Left renal pelvis (tissue), 4 donors: ENCODE measurements around the gene NCOA4. TPM values are rescaled to one million over a fixed set of nuclear protein-coding genes. Genes with fewer than 3 reads are reported as not detected.
"Not testable (repeated sequence)": the region's sequence is repeated elsewhere in the genome, so short reads cannot be mapped to it uniquely, and the experiment has no call there.

Source experiments
- DNase-seq, 4 donors: peaks; one replicate each; pipeline ENCODE4 v3.0.0-alpha.2; 2013; ENCODE audit warnings: low read depth in 4 of 4, low spot score in 3 of 4
- polyA plus RNA-seq, 4 donors: library from polyadenylated mRNA; unstranded; fragments of 120-200 nt; gene quantifications; one replicate each; pipeline ENCODE4 v1.2.1, GENCODE V29; 2013; ENCODE audit not compliant: insufficient read length in 4 of 4

Gene NCOA4
- polyA plus RNA-seq, 4 donors: 191 to 240 (median 214) TPM

DNA sequence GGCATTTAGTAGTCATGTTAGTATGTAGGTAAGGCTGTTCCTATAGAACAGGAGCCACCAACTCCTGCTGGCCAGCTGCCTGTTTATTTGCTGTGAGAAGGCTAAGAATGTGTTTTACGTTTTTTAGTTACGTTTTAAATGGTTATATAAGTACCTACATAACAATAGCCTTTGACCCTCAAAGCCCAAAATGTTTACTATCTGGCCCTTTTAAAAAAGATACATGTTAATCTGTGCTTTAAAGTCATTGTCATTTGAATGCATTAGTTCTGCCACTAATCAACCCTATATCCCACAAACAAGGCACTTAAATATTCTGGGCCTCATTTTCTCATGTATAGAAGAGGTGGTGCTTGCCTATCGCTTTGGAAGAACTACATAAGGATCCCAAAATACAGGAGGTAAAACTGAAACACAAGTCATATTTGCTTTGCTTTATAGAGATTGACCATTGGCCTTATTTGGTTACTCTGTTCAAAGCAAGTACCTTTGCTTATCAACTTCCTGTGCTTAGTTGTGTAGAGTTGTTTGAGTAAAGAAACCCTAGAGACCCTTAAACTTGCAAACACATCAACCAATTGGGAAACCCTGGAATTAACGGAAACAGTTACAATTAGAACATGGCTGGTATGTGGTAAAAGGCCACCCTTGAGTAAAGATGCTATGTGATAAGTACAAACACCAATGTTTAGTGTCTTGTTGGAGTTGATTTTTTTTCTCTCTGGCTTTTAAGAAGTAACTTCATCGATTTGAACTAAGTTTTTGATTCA lies 32.2 kb downstream of the NCOA4 start:
- no peak for DNase-seq

DNA sequence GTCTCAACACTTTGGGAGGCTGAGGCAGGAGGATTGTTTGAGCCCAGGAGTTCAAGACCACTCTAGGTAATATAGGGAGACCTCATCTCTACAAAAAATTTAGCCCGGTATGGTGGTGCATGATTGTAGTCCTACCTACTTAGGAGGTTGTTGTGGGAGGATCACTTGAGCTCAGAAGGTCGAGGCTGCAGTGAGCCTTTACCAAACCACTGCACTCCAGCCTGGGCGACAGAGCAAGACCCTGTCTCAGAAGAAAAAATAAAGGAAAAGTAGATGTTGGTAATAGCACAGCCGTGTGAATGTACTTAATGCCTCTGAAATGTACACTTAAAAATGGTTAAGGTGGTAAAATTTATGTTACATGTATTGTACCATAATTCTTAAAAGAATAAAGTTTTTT lies 32.9 kb downstream of the NCOA4 start:
- DNase-seq: no peak

DNA sequence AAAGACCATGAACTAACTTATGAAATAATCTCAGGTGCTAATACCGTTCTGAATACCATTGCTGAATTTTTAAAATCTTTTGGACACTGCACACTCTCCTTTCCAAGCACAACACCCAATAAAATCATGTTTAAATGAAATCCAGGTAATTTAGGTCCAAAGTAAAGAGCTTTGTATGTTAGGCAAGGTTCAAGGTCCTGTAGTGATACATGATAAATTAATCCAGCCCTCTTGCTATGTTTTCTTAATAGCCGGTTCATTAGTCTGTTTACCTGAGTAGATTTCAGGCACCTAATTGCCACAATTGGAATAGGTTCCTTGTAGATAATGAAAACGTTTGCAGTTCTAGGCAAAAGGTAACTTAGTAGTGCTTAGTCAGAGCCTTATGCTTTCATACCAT lies 44.8 kb downstream of the NCOA4 start:
- not testable (repeated sequence) for DNase-seq

DNA sequence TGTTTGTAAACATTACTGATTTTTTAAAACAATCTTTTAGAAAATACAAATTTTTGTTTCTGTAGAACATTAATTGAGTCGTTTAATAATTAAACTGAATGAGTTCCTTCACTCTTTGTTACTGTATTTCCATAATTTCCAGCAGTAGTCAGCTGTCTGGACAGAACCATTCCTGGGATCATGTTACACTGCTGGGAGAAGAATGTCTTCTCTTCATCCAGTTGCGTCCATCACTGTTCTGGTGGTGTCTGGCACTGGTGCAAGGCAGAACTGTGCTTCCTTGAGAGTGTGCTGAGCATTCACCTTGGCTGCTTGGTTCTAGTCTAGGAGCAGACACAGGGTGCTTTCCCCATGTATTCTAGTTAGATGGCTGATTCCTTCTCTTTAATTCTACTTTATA lies 46.0 kb downstream of the NCOA4 start:
- DNase-seq: not testable (repeated sequence)

DNA sequence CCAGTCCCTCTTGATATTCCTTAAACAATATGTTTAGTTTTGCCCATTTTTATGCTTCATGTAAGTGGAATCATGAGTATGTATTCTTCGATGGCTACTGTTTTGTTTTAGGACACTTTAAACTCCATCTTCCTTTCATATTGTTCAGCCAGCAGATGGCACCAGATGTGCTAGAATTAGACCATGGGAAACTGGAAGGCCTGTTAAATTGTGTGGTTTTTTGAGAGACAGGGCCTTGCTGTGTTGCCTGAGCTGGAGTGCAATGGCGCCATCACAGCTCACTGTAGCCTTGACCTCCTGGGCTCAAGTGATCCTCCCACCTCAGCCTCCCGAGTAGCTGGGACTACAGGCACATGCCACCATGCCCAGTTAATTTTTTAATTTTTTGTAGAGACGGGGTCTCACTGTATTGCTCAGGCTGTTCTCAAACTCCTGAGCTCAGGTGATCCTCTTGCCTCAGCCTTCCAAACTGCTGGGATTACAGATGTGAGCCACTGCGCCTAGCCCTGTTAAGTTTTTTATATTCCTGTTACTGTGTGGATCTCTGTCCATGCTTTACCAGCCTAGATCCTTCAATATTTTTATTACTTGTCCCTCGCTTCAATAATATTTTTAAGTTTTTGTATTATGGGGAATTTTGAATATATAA lies 46.8 kb downstream of the NCOA4 start:
- DNase-seq: peak in 2 of 4 donors; percentile 8 to 17

DNA sequence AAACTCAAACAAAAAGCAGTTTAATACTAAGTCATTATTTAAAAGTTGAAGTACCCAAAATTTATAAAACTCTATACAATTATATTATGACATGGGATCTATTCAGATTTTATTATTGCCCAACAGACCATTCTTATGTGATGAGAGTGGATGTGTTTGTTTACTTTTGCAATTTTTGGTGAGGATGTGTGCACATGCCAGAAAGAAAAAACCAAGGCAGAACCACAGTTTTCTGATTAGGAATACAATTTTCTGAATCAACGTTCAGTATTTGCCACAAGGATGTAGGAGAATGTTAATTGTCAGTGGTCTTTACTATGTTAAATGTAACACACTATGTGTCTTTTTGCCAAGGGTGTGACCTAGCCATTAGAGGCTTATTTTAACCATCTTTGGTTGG lies 49.1 kb downstream of the NCOA4 start:
- DNase-seq: not testable (repeated sequence)

DNA sequence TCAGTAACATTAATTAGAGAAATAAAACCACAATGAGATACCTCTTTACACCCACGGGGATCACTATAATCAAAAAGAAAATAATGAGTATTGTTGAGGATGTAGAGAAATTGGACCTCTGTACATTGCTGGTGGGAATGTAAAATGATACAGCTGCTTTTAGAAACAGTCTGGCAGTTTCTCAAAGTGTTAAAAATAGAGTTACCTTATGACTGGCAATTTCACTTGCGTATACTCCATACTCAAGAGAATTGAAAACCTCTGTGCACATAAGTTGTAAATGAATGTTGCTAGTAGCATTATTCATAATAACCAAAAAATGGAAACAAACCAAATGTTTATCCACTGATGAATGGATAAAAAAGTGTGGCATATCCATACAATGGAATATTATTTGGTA lies 51.9 kb downstream of the NCOA4 start:
- not testable (repeated sequence) for DNase-seq

DNA sequence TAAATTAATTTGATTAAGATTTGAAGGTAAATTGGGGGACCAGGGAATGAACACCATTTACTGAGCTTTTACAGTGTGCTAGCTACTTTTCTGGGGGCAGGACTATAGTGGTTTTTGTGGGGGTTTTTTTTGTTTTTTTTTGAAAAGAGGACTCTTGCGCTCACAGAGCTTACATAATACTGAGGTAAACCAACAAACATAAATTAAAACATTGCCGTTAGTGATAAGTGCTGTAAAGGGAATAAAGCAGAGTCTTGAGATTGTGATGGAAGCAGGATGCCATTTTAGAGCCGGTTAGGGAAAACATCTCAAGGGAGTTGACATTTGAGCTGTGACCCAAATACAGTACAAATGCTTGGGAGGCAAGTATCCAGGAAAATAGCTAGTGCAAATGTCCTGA lies 56.4 kb downstream of the NCOA4 start:
- not testable (repeated sequence) for DNase-seq

DNA sequence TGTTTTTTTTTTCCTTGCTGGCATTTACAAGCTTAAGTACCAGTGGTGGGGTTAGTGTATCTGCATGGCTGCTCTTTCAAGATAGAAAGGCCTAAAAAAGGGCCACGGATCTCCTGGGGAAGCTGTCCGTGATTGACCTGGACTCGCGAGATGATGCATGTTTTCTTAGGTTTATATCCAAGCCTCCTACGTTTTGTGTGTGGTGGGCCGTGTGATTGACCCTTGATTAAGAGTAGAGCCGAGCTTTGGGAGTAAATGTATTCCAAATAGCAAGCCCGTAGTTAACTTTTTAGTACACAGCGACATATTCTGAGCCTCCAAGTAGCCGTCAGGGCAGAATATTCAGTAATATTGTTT lies 57.6 kb downstream of the NCOA4 start:
- DNase-seq: not testable (repeated sequence)

DNA sequence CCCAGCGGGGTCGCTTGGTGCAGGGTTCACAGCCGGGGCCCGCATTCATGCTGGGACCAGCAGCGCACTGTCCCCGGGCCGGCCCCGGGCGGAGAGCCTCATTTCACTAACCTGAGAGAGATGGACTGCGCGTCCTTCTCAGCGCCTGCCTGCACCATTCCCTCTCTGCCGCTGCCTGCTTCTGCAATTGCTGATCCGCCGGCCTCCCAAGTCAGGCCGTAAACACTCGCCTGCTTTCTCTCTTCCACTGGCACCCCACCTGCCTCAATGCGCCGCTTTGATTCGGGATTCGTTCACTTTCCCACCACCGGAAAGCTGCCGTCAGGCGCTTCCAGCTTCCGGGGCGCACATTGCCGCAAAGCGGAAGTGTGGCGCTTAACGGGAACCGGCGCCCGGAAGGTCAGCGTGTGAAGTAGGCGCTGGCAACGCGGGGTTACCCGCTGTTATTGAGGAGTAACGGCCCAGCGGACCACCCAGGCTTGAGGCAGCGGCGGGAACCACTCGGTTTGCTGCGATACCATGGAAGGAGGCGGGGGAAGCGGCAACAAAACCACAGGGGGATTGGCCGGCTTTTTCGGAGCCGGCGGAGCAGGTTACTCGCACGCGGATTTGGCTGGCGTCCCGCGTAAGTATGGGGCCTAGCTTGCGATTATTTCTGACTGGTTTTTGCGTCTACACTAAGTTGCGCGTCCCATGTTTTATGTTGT lies 58.2 kb downstream of the NCOA4 start, which contains the start of gene TIMM23:
Gene TIMM23, plus strand, starts transcription at position 384 of the 707 bp plus-strand sequence. Its CDS starts 136 bp downstream, at position 520.
- DNase-seq: peak; percentile 47 to 73 (median 66)

DNA sequence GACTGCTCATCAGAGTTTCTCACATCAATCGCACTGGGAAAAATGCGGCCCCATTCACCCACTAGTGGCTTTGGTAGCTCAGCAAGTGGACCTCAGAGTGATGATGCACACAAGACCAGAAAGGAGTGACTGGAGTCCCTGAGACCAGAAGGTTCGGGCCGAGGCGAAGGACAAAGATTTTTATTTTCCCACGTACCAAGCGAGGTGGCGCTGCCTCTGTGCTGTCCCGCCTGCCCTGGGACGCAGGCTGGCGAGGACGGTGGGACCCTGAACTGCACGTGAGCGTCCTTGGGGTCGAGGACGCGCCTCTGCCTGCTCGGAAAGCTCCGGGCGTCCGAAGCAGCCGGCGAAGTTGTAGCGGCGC lies 58.7 kb downstream of the NCOA4 start:
- not testable (repeated sequence) for DNase-seq

DNA sequence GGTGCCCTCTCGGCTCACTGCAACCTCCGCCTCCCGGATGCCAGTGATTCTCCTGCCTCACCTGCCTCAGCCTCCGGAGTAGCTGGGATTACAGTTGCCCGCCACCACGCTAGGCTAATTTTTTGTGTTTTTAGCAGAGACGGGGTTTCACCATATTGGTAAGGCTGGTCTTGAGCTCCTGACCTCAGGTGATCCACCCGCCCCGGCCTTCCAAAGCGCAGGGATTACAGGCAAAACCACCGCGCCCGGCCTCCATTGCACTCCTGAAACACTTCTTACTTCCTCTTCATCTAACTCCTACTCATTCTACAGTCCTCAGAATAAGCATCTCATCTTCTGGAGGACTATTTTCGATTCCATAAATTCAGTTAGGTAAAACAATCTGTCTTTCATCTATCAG lies 59.4 kb downstream of the NCOA4 start:
- DNase-seq: not testable (repeated sequence)

DNA sequence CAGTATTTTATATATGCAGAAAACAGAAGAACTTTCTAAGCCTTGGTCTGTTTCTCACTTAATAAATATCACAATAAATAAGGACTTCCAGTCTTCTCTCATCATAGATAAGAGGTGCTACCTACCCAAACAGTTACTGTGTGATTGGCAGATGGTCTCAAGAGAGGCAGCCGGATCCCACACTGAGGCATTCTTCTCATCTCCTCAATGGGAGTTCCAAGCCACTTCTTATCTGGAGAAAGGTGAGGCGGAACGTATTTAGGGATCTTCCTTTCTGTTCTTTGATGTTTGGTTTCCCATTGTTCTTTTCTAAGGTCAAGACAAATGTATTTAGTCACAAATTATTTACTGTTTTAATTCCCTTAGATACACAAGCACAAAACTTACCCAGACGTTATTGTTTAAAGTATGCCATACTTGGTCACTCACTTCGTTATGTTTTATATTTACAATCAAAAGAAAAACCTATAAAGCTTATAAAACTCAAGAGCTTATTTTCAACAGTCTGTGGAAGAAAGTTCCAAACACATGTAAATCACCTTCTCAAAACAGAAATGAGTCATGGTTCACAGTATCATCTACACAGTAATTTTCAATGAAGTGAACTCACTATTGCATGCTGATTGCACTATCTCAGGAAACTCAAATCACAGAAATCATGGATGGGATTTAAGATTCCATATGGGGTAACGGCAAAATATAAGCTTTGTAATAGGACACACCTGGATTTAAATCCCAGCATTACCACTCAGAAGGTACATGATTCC lies 67.6 kb downstream of the NCOA4 start:
- not testable (repeated sequence) for DNase-seq

DNA sequence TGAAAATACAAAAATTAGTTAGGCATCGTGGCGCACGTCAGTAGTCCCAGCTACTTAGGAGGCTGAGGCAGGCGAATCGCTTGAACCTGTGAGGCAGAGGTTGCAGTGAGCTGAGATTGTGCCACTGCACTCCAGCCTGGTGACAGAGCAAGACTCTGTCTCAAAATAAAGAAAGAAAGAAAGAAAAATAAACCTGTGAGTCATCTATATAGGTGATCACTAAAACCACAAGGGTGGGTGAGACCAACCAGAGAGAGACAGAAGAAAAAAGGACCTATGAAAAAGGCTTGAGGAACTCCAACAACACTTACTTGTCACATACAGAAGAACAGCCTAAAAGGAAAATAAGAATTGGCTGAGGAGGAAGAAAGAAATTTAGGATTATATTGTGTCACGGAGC lies 72.5 kb downstream of the NCOA4 start:
- DNase-seq: not testable (repeated sequence)

DNA sequence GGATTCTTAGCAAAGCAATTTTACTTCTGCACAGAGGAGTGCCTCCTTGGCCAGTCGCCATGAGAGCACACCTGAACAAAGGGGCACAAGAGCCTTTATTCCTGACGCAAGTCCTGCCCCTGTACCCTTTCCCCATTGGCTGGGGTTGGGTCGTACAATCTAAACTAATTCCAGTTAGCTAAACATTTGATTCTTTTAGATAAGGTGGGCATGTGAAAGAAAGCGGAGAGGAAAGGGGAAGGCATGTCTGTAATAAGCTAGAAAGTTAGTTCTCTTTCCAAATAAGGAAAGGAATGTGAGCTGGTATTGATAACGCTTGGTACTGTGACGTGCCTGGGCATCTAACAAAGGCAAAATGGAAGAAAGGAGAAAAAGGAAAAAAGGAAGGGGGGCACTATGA lies 73.8 kb downstream of the NCOA4 start:
- DNase-seq: not testable (repeated sequence)

Other genes starting within 250 kb of the NCOA4 start
- gene AGAP4, start 183.1 kb downstream of the NCOA4 start, polyA plus RNA-seq: 10 to 100 TPM; 27.4 to 56.8 (median 37.6) TPM
- 10 to 100 TPM; 46.5 to 70.4 (median 63.0) TPM for gene TIMM23, start 58.1 kb downstream of the NCOA4 start, polyA plus RNA-seq
- gene MSMB, start 15.6 kb upstream of the NCOA4 start, polyA plus RNA-seq: not detected